ENCODE results near the gene ZNF549. TPM values are rescaled to one million over a fixed set of nuclear protein-coding genes. Genes with fewer than 3 reads are reported as not detected.

The ZNF549 gene
- total and polyA plus RNA-seq, 2 of the 8 experiments (the other 6 are each of a cell fraction or from before 2014, with no cell fraction given) = 4.3 to 9.7 TPM

- TF ChIP-seq CHD7 (IDR thresholded peaks at IDR 0.05; ENCODE audit: insufficient replicate concordance, low read length) (no peak), KDM1A (IDR thresholded peaks at IDR 0.05; ENCODE audit: borderline replicate concordance, low read length) (no peak), SUZ12 (IDR thresholded peaks at IDR 0.05; ENCODE audit: low read length) (no peak), BCL11A (IDR thresholded peaks at IDR 0.05; ENCODE audit: low read depth in 2 of 2, low read length in 2 of 2) (no peak), ASH2L (IDR thresholded peaks at IDR 0.05; ENCODE audit: low read length) (peak; percentile 90), SRF (IDR thresholded peaks at IDR 0.05; ENCODE audit: low read depth, low read length) (no peak), EGR1 (IDR thresholded peaks at IDR 0.05; ENCODE audit: borderline replicate concordance, low read depth, low read length) (no peak), BACH1 (IDR thresholded peaks at IDR 0.05; ENCODE audit: low read length) (peak; percentile 19; the same call in 1 of the 2 replicates), POU5F1 (IDR thresholded peaks at IDR 0.05; ENCODE audit: low read depth, low read length) (no peak), POLR2A (IDR thresholded peaks at IDR 0.05; ENCODE audit: control extremely low read depth in 1 of 2, low read depth in 2 of 2, low read length in 2 of 2) (no peak), TAF7 (optimal IDR thresholded peaks at IDR 0.05; ENCODE audit: borderline replicate concordance, low read depth, low read length) (no peak), CHD1 (IDR thresholded peaks at IDR 0.05; ENCODE audit: low read depth, low read length) (no peak)
Observed at GRCh38 chr19:57578487-57579205, 51.5 kb downstream of the ZNF549 start, which contains the start of gene ZNF416 (continued).

Data from H1 (cell line).